K562 (cell line): ENCODE data around the gene EPSTI1.

ENCODE experiments used
- EZH2 ChIP-seq: IDR thresholded peaks from 2 replicates; pipeline ENCODE4 v1.6.1; 2012; ENCODE audit warnings: low read depth, mild to moderate bottlenecking, inconsistent platforms, low read length, borderline replicate concordance
- JUN ChIP-seq, 2 experiments: sonication (generic) in 1 of 2; formaldehyde crosslinking in 1 of 2; IDR thresholded peaks; 2 replicates each; pipeline versions ENCODE4 v1.6.1 to v1.8.0; 2012 to 2022; ENCODE audit warnings: borderline replicate concordance in 2 of 2, mild to moderate bottlenecking in 2 of 2, improper control_type of control experiment in 1 of 2, low read depth in 1 of 2, low read length in 1 of 2, missing genetic modification reagents in 1 of 2
- MYC ChIP-seq, 2 experiments: fragments of 250-450 bp in 1 of 2; sonication (Bioruptor Pico) in 1 of 2; IDR thresholded peaks; 2 replicates each; pipeline versions ENCODE4 v1.5.1 to v1.6.1; 2012 to 2021; ENCODE audit warnings: low read depth in 2 of 2, borderline replicate concordance in 1 of 2, improper control_type of control experiment in 1 of 2, low read length in 1 of 2, mild to moderate bottlenecking in 1 of 2, moderate library complexity in 1 of 2
- PKNOX1 ChIP-seq: fragments of 450-650 bp; IDR thresholded peaks from 2 replicates; pipeline ENCODE4 v1.6.1; 2016
- POLR2A ChIP-seq: fragments of 450-650 bp; conservative IDR thresholded peaks from 2 replicates; pipeline ENCODE4 v1.6.1; 2016
- SUPT5H ChIP-seq: fragments of 450-650 bp; IDR thresholded peaks from 2 replicates; pipeline ENCODE4 v1.6.1; 2016
- TEAD2 ChIP-seq: fragments of 450-650 bp; IDR thresholded peaks from 2 replicates; pipeline ENCODE4 v1.6.1; 2016; ENCODE audit warnings: missing genetic modification characterization, control low read depth, missing compliant biosample characterization
- ZNF324 ChIP-seq: fragments of 250-450 bp; sonication (Bioruptor Pico); IDR thresholded peaks from 2 replicates; pipeline ENCODE4 v1.4.0; 2020; ENCODE audit warnings: mild to moderate bottlenecking
- TF ChIP-seq, protein P1 (sequence below): sonication (generic); formaldehyde crosslinking; IDR thresholded peaks from 2 replicates; pipeline ENCODE4 v1.8.1; 2023; ENCODE audit warnings: mild to moderate bottlenecking, missing genetic modification reagents
- TF ChIP-seq, protein P2 (sequence below): fragments of 250-450 bp; sonication (Bioruptor Pico); IDR thresholded peaks from 2 replicates; pipeline ENCODE4 v1.4.0; 2020; ENCODE audit warnings: mild to moderate bottlenecking, moderate library complexity
- TF ChIP-seq, protein P3 (sequence below), 3 experiments: IDR thresholded peaks in 2 of 3; conservative IDR thresholded peaks in 1 of 3; 2 replicates each; pipeline ENCODE4 v1.5.1; 2011 to 2012; ENCODE audit warnings: low read length in 3 of 3, mild to moderate bottlenecking in 3 of 3, control low read depth in 2 of 3, improper control_type of control experiment in 1 of 3, inconsistent platforms in 1 of 3, low read depth in 1 of 3, mixed read lengths in 1 of 3, moderate library complexity in 1 of 3; ENCODE audit not compliant: insufficient read depth in 2 of 3

GRCh38 chr13:42984026-42984425 lies 8.0 kb downstream of the EPSTI1 start:
- TF ChIP-seq POLR2A (no peak), ZNF324 (CRISPR knock-in tag) (no peak), MYC (IDR thresholded peaks at IDR 0.05; ENCODE audit: low read depth, low read length) (no peak), MYC (CRISPR knock-in tag; IDR thresholded peaks at IDR 0.05; ENCODE audit: borderline replicate concordance, low read depth) (no peak), EZH2 (no peak), PKNOX1 (no peak), TEAD2 (tag) (no peak), SUPT5H (no peak), JUN (IDR thresholded peaks at IDR 0.05; ENCODE audit: borderline replicate concordance, low read depth, low read length) (no peak), JUN (CRISPR knock-in tag; IDR thresholded peaks at IDR 0.05; ENCODE audit: borderline replicate concordance) (no peak)
- TF ChIP-seq, protein P1, sequence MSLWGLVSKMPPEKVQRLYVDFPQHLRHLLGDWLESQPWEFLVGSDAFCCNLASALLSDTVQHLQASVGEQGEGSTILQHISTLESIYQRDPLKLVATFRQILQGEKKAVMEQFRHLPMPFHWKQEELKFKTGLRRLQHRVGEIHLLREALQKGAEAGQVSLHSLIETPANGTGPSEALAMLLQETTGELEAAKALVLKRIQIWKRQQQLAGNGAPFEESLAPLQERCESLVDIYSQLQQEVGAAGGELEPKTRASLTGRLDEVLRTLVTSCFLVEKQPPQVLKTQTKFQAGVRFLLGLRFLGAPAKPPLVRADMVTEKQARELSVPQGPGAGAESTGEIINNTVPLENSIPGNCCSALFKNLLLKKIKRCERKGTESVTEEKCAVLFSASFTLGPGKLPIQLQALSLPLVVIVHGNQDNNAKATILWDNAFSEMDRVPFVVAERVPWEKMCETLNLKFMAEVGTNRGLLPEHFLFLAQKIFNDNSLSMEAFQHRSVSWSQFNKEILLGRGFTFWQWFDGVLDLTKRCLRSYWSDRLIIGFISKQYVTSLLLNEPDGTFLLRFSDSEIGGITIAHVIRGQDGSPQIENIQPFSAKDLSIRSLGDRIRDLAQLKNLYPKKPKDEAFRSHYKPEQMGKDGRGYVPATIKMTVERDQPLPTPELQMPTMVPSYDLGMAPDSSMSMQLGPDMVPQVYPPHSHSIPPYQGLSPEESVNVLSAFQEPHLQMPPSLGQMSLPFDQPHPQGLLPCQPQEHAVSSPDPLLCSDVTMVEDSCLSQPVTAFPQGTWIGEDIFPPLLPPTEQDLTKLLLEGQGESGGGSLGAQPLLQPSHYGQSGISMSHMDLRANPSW (CRISPR knock-in tag), result no peak
- TF ChIP-seq, protein P2, sequence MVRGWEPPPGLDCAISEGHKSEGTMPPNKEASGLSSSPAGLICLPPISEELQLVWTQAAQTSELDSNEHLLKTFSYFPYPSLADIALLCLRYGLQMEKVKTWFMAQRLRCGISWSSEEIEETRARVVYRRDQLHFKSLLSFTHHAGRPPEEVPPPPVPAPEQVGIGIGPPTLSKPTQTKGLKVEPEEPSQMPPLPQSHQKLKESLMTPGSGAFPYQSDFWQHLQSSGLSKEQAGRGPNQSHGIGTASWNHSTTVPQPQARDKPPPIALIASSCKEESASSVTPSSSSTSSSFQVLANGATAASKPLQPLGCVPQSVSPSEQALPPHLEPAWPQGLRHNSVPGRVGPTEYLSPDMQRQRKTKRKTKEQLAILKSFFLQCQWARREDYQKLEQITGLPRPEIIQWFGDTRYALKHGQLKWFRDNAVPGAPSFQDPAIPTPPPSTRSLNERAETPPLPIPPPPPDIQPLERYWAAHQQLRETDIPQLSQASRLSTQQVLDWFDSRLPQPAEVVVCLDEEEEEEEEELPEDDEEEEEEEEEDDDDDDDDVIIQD (CRISPR knock-in tag), result no peak
- TF ChIP-seq, protein P3, sequence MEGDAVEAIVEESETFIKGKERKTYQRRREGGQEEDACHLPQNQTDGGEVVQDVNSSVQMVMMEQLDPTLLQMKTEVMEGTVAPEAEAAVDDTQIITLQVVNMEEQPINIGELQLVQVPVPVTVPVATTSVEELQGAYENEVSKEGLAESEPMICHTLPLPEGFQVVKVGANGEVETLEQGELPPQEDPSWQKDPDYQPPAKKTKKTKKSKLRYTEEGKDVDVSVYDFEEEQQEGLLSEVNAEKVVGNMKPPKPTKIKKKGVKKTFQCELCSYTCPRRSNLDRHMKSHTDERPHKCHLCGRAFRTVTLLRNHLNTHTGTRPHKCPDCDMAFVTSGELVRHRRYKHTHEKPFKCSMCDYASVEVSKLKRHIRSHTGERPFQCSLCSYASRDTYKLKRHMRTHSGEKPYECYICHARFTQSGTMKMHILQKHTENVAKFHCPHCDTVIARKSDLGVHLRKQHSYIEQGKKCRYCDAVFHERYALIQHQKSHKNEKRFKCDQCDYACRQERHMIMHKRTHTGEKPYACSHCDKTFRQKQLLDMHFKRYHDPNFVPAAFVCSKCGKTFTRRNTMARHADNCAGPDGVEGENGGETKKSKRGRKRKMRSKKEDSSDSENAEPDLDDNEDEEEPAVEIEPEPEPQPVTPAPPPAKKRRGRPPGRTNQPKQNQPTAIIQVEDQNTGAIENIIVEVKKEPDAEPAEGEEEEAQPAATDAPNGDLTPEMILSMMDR (IDR thresholded peaks at IDR 0.05 in 2 of 3, conservative IDR thresholded peaks at IDR 0.05 in 1 of 3; ENCODE audit: insufficient read depth in 2 of 3, low read depth in 1 of 3, low read length in 3 of 3), result no peak
